ACC112 (cell line): ENCODE data around the gene AOPEP.

ENCODE experiments used
- H2AFZ ChIP-seq: fragments of 200-600 bp; sonication (generic); one replicate; pipeline ENCODE4 v1.6.0; 2017; ENCODE audit warnings: antibody characterized with exemption, low read length; ENCODE audit not compliant: unreplicated experiment
- H3K27ac ChIP-seq: fragments of 200-600 bp; sonication (generic); 2 replicates; pipeline ENCODE4 v1.5.1; 2014; ENCODE audit warnings: low read depth, mild to moderate bottlenecking, antibody characterized with exemption, low read length, moderate library complexity
- H3K27me3 ChIP-seq: fragments of 200-600 bp; sonication (generic); 2 replicates; pipeline ENCODE4 v1.6.1; 2014; ENCODE audit warnings: mild to moderate bottlenecking, antibody characterized with exemption, low read length, moderate library complexity, mixed read lengths; ENCODE audit not compliant: insufficient read depth
- H3K36me3 ChIP-seq: fragments of 200-600 bp; sonication (generic); 2 replicates; pipeline ENCODE4 v1.6.1; 2016; ENCODE audit warnings: mild to moderate bottlenecking, antibody characterized with exemption, low read length, moderate library complexity, mixed read lengths; ENCODE audit not compliant: insufficient read depth
- H3K4me1 ChIP-seq: fragments of 200-600 bp; sonication (generic); one replicate; pipeline ENCODE4 v1.6.1; 2016; ENCODE audit warnings: low read length, mixed read lengths; ENCODE audit not compliant: insufficient read depth, unreplicated experiment, control insufficient read depth
- H3K4me3 ChIP-seq: fragments of 200-600 bp; sonication (generic); 2 replicates; pipeline ENCODE4 v1.5.1; 2014; ENCODE audit warnings: mild to moderate bottlenecking, low read depth, low read length
- H3K79me2 ChIP-seq: fragments of 200-600 bp; sonication (generic); one replicate; pipeline ENCODE4 v1.6.0; 2016; ENCODE audit warnings: low read length; ENCODE audit not compliant: control insufficient read depth, unreplicated experiment, insufficient read depth

Gene AOPEP

GRCh38 chr9:95108777-95109176 is 382.3 kb downstream of the AOPEP start:
- Histone ChIP-seq H3K4me1 (no peaks in the 10 kb centered on the region), H2AFZ (no peak overlapping the region), H3K27me3 (no peaks in the 10 kb centered on the region), H3K36me3 (no peaks in the 10 kb centered on the region), H3K27ac (no peak overlapping the region), H3K4me3 (no peak overlapping the region), H3K79me2 (no peaks in the 10 kb centered on the region)

- Histone ChIP-seq H3K36me3 (no peaks in the 10 kb centered on the region), H3K27me3 (no peaks in the 10 kb centered on the region), H3K27ac (no peak overlapping the region), H3K4me1 (no peaks in the 10 kb centered on the region), H3K79me2 (no peaks in the 10 kb centered on the region), H3K4me3 (no peak overlapping the region), H2AFZ (no peak overlapping the region)
Measured at GRCh38 chr9:95109456-95109855, 383.0 kb downstream of the AOPEP start.

GRCh38 chr9:95110921-95111525 is 384.5 kb downstream of the AOPEP start:
- Histone ChIP-seq H3K27ac (no peak overlapping the region), H3K36me3 (no peaks in the 10 kb centered on the region), H3K79me2 (no peaks in the 10 kb centered on the region), H3K4me3 (no peak overlapping the region), H3K4me1 (no peaks in the 10 kb centered on the region), H3K27me3 (no peaks in the 10 kb centered on the region), H2AFZ (no peak overlapping the region)

- H3K36me3 ChIP-seq: no peaks in the 10 kb centered on the region
- H3K79me2 ChIP-seq: no peaks in the 10 kb centered on the region
- no peak overlapping the region for H3K27ac ChIP-seq
- no peaks in the 10 kb centered on the region for H3K4me1 ChIP-seq
- H2AFZ ChIP-seq: no peak overlapping the region
- H3K4me3 ChIP-seq: no peak overlapping the region
- no peaks in the 10 kb centered on the region for H3K27me3 ChIP-seq
Measured at GRCh38 chr9:95111716-95112115, 385.2 kb downstream of the AOPEP start.

- no peaks in the 10 kb centered on the region for H3K4me1 ChIP-seq
- no peaks in the 10 kb centered on the region for H3K79me2 ChIP-seq
- H3K4me3 ChIP-seq: no peak overlapping the region
- no peaks in the 10 kb centered on the region for H3K27me3 ChIP-seq
- no peak overlapping the region for H2AFZ ChIP-seq
- no peaks in the 10 kb centered on the region for H3K36me3 ChIP-seq
- no peak overlapping the region for H3K27ac ChIP-seq
Measured at GRCh38 chr9:95112436-95113280, 386.2 kb downstream of the AOPEP start.

- no peaks in the 10 kb centered on the region for H3K4me1 ChIP-seq
- no peaks in the 10 kb centered on the region for H3K27me3 ChIP-seq
Measured at GRCh38 chr9:95115104-95115503, 388.6 kb downstream of the AOPEP start.

GRCh38 chr9:95116002-95116807 is 389.7 kb downstream of the AOPEP start:
- Histone ChIP-seq H2AFZ (no peak overlapping the region), H3K36me3 (no peaks in the 10 kb centered on the region), H3K27me3 (no peaks in the 10 kb centered on the region), H3K4me3 (no peak overlapping the region), H3K27ac (no peak overlapping the region), H3K79me2 (no peaks in the 10 kb centered on the region), H3K4me1 (no peaks in the 10 kb centered on the region)

More at GRCh38 chr9:95115104-95115503, 388.6 kb downstream of the AOPEP start:
- no peaks in the 10 kb centered on the region for H3K79me2 ChIP-seq
- no peak overlapping the region for H2AFZ ChIP-seq
- H3K4me3 ChIP-seq: no peak overlapping the region
- no peak overlapping the region for H3K27ac ChIP-seq
- no peaks in the 10 kb centered on the region for H3K36me3 ChIP-seq

GRCh38 chr9:95116808-95117204 is 390.3 kb downstream of the AOPEP start:
- Histone ChIP-seq H3K4me3 (no peak overlapping the region), H3K36me3 (no peaks in the 10 kb centered on the region), H3K27me3 (no peaks in the 10 kb centered on the region), H3K4me1 (no peaks in the 10 kb centered on the region), H3K27ac (no peak overlapping the region), H3K79me2 (no peaks in the 10 kb centered on the region), H2AFZ (no peak overlapping the region)

GRCh38 chr9:95118596-95118995 is 392.1 kb downstream of the AOPEP start:
- Histone ChIP-seq H3K36me3 (no peaks in the 10 kb centered on the region), H3K27me3 (no peaks in the 10 kb centered on the region), H3K27ac (no peak overlapping the region), H2AFZ (no peak overlapping the region), H3K4me3 (no peak overlapping the region), H3K4me1 (no peaks in the 10 kb centered on the region), H3K79me2 (no peaks in the 10 kb centered on the region)

- Histone ChIP-seq H3K36me3 (no peaks in the 10 kb centered on the region), H3K4me1 (no peaks in the 10 kb centered on the region), H3K27me3 (no peaks in the 10 kb centered on the region), H2AFZ (no peak overlapping the region), H3K27ac (no peak overlapping the region), H3K4me3 (no peak overlapping the region), H3K79me2 (no peaks in the 10 kb centered on the region)
Measured at GRCh38 chr9:95120781-95121370, 394.4 kb downstream of the AOPEP start.
